Stimulated activated CD4-positive, alpha-beta T cell treated with anti-CD3 and anti-CD28 coated beads, Interleukin-1b, Interleukin-23, amount 100 ng/mL, for 48 hours (primary cell): ENCODE measurements around the gene MAST2.
"Not testable (repeated sequence)": the region's sequence is repeated elsewhere in the genome, so short reads cannot be mapped to it uniquely, and the experiment has no call there.

Source experiments
- DNase-seq: peaks from one replicate; pipeline ENCODE4 v3.0.0-alpha.2; 2020

The MAST2 gene

GRCh38 chr1:45906883-45907282 is 103.5 kb downstream of the MAST2 start:
- no peak for DNase-seq

DNA sequence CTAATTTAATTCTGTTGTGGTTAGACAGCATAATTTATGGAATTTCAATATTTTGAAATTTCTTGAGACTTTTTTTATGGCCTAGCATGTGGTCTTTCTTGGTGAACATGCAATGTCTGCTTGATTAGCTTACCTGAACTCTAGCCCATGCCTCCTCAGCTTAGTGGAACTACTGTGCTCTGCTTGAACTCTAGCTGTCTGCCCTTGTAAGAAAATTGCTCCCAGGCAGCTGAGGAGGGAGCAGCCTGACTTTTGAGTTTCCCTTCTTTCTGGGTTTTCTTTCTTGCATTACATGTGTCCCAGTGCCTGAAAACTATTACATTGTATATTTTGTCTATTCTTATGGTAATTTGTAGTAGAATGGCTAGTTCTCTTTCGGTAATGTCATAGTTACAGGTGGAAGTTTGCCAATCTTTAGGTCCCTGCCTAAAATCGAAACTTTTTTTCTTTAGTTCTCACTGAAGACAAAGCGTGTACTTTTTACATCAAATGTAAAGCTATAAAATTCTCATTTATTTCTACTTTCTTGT is 105.3 kb downstream of the MAST2 start:
- DNase-seq, result no peak

DNA sequence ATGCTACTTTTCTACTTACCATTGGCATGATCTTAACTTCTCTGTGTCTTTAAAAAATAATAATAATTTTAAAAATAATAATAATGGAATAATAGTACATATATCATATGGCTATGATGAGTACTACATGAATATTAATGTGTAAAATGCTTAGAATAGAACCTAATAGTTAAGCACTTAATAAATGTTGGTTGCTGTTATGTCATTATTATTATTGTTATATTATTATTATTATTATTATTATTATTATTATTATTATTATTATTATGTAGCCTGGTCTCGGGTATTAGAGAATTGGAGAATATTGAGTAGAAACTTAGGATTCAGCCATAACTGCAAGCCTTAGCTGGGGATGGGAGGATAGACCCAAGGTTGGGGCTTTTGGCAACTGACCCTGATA is 108.2 kb downstream of the MAST2 start:
- no peak for DNase-seq

DNA sequence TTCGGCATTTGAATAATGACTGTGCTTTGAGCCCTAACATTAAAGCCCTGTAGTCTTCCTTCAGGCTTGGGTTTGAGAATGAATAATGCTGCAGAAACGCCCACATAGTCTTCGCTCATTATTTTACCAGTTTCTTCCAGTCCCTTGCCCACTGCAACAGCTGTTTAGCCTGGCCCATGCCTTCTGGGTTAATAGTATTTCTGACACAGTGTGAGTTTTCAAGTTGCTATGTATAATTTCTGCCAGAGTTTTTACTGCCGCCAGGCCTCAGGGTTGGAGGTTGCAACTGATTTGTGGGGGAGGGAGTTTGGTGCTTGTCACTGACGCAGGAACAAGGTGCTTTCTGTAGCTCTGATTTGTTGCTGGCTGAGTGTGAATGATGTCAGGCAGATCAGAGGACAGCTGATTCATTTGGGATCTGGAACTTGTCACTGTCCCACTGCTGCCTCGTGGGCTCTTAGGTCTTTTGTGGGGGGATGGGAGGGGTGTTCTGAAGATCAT is 109.8 kb downstream of the MAST2 start:
- DNase-seq, result peak; percentile 30

DNA sequence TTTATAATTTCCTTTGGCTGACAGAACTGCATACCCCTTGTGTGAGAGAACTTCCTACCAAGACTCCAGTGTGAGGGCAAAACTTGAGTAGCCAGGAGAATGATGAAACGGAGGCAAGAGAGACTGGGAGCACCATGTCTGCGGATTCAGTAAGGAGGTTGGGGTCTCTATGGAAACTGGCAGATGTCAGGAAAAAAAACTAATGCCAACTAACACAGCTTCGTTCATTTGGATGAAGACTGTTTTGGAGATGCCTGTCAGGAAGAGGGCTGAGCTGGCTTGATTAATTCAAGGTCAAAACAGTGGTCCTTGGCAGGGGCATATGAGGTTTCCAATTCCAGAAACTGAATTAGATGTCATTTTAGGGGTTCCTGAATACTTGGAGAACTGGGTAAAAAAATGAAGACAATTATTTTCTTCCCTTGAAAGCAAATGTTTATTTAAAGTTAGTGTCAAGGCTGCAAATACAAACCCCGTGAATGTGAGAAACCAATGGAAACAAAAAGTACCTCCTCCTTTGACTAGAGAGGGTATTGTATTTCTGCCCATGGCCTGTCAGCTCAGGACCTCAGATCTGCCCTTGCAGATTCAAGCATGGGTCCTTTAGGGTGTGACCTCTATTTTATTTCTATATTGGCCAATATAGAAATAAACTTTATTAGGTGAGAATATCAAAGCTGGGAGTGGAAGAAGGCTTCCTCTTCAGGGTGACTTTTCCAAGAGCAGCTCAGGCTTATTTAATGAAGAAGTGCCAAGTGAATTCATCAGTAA is 110.5 kb downstream of the MAST2 start:
- DNase-seq, result no peak

GRCh38 chr1:45914836-45915235 is 111.4 kb downstream of the MAST2 start:
- DNase-seq, result no peak

- no peak for DNase-seq
These were observed 119.0 kb downstream of the MAST2 start for GRCh38 chr1:45922374-45922773.

GRCh38 chr1:45922813-45923212 is 119.4 kb downstream of the MAST2 start:
- DNase-seq, result no peak

DNA sequence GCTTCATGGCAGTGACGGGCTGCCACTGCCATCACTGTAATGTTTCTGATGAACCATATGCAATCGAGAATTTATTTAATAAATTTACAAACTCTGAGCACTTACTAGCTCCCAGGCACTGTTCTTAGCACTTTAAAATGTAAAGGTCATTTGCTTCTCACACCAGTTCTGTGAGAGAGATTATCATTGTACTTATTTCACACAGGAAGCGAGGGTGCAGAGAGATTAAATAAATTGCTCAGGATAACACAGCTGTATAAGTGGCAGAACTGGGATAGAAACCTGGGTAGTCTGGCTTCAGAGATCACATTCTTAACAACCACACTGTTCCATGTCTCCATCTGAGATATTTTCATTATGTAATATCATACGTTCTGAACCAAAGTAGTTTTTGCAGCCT is 119.9 kb downstream of the MAST2 start:
- no peak for DNase-seq

DNA sequence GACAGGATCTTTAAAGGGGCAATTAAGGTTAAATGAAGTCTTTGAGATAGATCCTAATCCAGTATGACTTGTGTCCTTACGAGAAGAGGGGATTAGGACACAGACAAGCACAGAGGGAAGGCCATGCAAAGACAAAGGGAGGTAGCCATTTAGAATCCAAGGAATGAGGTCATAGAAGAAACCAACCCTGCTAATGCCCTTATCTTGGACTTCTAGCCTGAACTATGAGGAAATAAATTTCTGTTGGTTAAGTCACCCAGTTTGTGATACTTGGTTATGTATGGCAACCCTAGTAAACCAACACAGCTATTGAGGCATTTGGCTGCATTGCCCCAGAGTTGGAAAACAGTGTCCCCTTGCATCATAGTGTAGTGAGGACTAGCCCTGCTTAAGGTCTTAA is 121.3 kb downstream of the MAST2 start:
- DNase-seq, result no peak

GRCh38 chr1:45925728-45926287 is 122.4 kb downstream of the MAST2 start:
- no peak for DNase-seq

DNA sequence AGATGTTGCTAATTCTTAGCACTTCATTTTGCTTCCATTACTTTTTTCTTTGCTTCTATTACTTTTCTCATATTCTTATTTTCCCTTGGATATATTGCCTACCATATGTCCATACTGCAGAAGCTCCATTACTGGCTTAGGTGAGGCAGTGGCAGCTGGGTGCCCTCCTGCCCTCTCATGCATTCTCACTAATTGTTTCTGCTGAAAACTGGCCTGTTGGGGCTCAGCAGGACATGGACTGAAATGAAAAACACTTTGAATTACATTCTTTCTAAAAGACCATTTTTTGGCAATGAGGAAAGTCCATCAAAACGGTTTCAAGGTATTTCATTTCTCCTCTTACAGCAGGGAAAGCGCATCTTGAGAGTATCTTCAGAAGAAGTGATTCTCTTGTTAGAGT is 122.9 kb downstream of the MAST2 start:
- DNase-seq, result no peak

DNA sequence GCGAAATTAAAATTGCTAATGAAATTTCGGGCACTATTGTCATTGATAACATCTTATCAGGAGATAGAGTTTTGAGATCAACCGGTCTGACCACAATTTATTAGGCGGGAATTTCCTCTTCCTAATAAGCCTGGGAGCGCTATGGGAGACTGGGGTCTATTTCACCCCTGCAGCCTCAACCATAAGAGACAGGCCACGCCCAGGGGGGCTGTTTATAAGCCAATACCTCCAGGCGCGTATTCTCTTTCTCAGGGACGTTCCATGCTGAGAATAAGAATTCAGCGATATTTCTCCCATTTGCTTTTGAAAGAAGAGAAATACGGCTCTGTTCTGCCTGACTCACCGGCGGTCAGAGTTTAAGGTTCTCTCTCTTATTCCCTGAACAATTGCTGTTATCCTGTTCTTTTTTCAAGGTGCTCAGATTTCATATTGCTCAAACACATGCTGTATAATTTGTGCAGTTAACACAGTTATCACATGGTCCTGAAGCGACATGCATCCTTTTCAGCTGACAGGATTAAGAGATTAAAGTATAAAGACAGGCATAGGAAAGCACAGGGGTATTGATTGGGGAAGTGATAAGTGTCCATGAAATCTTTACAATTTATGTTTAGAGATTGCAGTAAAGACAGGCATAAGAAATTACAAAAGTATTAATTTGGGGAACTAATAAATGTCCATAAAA is 124.0 kb downstream of the MAST2 start:
- not testable (repeated sequence) for DNase-seq

- DNase-seq, result no peak
These were observed 125.2 kb downstream of the MAST2 start for GRCh38 chr1:45928486-45929205.

GRCh38 chr1:45929257-45929687 is 125.9 kb downstream of the MAST2 start:
- DNase-seq, result no peak

DNA sequence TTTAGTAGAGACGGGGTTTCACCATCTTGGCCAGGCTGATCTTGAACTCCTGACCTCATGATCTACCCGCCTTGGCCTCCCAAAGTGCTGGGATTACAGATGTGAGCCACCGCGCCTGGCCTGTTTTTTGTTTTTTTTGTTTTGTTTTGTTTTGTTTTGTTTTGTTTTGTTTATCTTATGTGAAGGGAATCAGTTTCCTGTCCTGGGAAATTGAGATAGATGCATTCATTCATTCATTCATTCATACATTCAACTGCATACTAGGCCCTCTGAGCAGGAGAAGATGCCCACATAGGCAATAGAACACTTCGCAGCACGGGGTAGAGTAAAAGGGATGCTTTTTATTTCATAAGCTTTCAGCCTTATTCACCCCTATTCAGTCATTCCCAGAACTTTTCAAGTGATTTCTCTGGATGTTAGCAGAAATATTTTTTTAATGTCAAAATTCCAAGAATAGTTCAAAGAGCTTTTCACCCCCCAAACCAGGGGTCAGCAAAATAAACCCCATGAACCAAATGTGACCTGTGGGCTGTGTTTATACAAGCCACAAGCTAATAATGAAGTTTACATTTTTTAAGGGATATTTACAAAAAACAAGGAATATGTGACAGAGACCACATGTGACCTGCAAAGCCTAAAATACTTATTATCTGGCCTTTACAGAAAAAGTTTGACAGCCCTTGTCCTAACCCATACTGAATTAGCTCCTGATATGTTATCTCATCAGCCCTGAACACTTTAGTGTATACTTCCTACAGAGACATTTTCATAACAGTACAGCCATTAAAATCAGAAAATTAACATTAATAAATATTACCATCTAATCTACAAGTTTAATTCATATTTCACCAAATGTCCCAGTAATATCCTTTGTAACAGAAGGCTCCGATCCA is 127.1 kb downstream of the MAST2 start:
- DNase-seq, result no peak

DNA sequence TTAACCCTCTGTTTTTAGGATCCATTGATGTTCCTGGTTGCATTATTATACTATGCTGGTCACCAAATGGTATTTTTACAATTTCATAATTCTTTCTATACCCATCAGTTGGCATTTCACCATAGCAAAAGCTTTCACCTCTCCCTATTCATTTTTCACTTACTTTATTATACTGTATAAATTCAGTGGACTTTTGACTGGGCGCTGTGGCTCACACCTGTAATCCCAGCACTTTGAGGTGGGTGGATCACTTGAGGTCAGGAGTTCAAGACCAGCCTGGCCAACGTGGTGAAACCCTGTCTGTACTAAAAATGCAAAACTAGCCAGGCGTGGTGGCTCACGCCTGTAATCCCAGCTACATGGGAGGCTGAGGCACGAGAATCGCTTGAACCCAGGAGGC is 128.8 kb downstream of the MAST2 start:
- DNase-seq, result not testable (repeated sequence)

- no peak for DNase-seq
These were observed 131.5 kb downstream of the MAST2 start for GRCh38 chr1:45934947-45935346.

- no peak for DNase-seq
These were observed 134.6 kb downstream of the MAST2 start for GRCh38 chr1:45938029-45938428.

- DNase-seq, result no peak
These were observed 139.0 kb downstream of the MAST2 start for GRCh38 chr1:45942411-45942810.

- no peak for DNase-seq
These were observed 139.8 kb downstream of the MAST2 start for GRCh38 chr1:45943185-45943584.

- no peak for DNase-seq
These were observed 142.0 kb downstream of the MAST2 start for GRCh38 chr1:45945426-45945825.
